Muscle layer of duodenum (tissue), 2 donors: ENCODE results near the gene ZNF816.
"Not testable (repeated sequence)": the region's sequence is repeated elsewhere in the genome, so short reads cannot be mapped to it uniquely, and the experiment has no call there.

Source experiments
- H3K27ac ChIP-seq: one replicate; pipeline ENCODE4 v1.7.0; 2013; ENCODE audit warnings: mild to moderate bottlenecking, low read length
- H3K27me3 ChIP-seq: one replicate; pipeline ENCODE4 v1.7.0; 2013; ENCODE audit warnings: low read depth, mild to moderate bottlenecking, control low read depth, low read length
- H3K36me3 ChIP-seq, 2 donors: one replicate each; pipeline ENCODE4 v1.7.0; 2013; ENCODE audit warnings: low read length in 2 of 2, control low read depth in 1 of 2, mild to moderate bottlenecking in 1 of 2; ENCODE audit not compliant: insufficient read depth in 2 of 2, control insufficient read depth in 1 of 2
- H3K4me1 ChIP-seq, 2 donors: one replicate each; pipeline ENCODE4 v1.7.0; 2013; ENCODE audit warnings: low read length in 2 of 2, mild to moderate bottlenecking in 2 of 2, control low read depth in 1 of 2, moderate library complexity in 1 of 2; ENCODE audit not compliant: insufficient read depth in 2 of 2, control insufficient read depth in 1 of 2
- H3K4me3 ChIP-seq, 2 donors: one replicate each; pipeline ENCODE4 v1.7.0; 2013; ENCODE audit warnings: low read length in 2 of 2, low read depth in 1 of 2, mild to moderate bottlenecking in 1 of 2
- H3K9me3 ChIP-seq, 2 donors: one replicate each; pipeline ENCODE4 v1.7.0; 2013; ENCODE audit warnings: low read length in 2 of 2, control low read depth in 1 of 2, mild to moderate bottlenecking in 1 of 2; ENCODE audit not compliant: control insufficient read depth in 1 of 2
- donor health status: healthy.

ZNF816 gene

DNA sequence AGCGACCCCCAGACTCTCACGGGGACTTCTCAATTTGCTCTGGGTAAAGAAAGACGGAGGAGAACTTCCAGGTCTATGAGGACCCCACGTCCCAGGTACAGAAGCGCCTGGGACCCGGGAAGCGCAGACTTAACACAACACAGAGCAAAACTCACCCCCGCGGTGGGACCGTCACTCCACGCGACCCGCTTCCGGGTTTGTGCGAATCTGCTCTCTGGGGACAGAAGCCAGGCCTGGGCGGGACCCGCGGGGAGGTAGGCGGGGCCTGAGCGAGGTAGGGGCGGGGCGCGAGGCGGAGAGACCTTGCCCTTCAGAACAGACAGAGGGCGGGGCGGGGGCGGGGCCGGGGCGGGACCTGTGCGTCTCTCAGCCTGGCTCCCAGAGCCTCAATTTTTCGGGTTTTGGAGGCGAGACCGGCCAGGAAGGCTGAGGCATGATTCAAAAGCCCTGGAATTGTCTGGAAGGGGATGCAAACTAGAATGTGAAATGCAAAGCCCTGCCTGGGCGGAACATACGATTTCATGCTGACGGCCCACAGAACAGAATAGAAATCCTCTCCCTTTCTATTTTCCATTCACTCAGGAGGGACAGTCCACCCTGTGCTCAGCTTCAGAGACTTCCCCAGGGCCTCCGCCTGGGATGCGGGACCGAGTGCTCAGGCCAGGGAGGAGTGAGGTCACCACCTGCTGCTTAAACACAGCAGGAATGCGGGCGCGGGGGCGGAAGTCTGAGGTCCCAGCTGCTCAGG lies 20.1 kb downstream of the ZNF816 start:
- Histone ChIP-seq H3K9me3 (peaks cover 0 to 3% of the 10 kb centered on the region in 2 donors), H3K4me3 (peak overlapping the region; percentile 69 to 81), H3K4me1 (peaks cover 0 to 8% of the 10 kb centered on the region in 2 donors), H3K27ac (peak overlapping the region; percentile 84), H3K27me3 (no peaks in the 10 kb centered on the region), H3K36me3 (no peaks in the 10 kb centered on the region)

DNA sequence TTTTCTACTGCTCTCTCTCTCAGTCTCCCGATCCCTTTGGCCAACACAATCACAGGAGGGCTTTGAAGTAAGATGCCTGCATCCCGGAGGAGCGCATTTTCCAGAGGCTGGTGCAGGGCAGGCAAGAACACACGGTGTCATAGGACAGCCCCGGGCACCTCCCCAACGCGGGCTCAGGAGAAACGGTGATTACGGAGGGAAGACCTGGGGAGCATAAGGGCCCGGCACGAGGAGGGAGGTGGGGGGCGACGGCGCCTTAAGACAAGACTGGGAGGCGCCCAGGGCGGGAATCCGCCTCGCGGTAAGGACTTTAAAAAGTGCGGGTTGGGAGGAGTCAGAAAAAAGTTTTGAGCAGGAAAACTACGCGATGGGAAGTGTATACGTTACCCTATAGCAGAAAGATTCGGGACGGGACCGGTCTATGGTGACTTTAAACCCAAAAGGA lies 20.7 kb downstream of the ZNF816 start:
- Histone ChIP-seq H3K27ac (peak overlapping the region; percentile 84), H3K27me3 (no peaks in the 10 kb centered on the region), H3K36me3 (no peaks in the 10 kb centered on the region), H3K4me1 (peaks cover 0 to 8% of the 10 kb centered on the region in 2 donors), H3K9me3 (peaks cover 0 to 3% of the 10 kb centered on the region in 2 donors), H3K4me3 (peak overlapping the region; percentile 69 to 81)

GRCh38 chr19:52941523-52941922 lies 21.2 kb downstream of the ZNF816 start:
- peak overlapping the region; percentile 69 to 81 for H3K4me3 ChIP-seq
- H3K27me3 ChIP-seq, H3K36me3 ChIP-seq, H3K9me3 ChIP-seq, H3K4me1 ChIP-seq, H3K27ac ChIP-seq: not testable (repeated sequence)

DNA sequence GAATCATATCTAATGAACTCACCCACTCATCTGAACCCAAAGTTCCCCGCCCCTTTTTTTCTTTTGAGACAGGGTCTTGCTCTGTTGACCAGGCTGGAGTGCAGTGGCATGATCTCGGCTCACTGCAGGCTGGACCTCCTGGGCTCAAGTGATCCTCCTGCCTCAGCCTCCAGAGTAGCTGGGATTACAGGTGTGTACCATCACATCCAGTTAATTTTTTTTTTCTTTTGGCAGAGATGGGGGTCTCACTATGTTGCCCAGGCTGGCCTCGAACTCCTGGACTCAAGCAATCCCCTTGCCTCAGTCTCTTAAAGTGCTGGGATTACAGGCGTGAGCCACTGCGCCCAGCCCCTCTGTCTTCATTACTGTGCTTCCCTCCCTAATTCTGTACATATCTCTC lies 21.8 kb downstream of the ZNF816 start:
- not testable (repeated sequence) for H3K4me3 ChIP-seq, H3K4me1 ChIP-seq, H3K27ac ChIP-seq, H3K27me3 ChIP-seq, H3K9me3 ChIP-seq, H3K36me3 ChIP-seq

DNA sequence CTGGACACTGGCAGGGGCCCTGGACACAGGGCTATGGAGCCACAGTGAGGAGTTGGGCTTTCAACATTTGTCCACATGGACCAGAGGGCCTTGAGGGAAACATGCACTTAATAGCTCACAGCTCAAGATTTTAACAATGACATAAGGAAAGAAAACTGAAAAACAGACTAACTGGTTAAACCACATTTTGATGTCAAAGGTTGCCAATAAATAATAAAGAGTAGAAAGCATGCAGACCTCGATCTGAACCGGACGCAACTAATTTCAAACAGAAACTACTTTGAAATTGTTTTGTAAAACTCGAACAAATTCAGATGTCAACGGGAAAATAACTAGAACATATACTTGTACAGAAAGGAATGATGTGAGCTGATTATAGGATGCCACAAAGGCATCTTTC lies 23.9 kb downstream of the ZNF816 start:
- Histone ChIP-seq H3K4me1 (peaks cover 0 to 8% of the 10 kb centered on the region in 2 donors), H3K36me3 (no peaks in the 10 kb centered on the region), H3K4me3 (no peak overlapping the region), H3K27me3 (no peaks in the 10 kb centered on the region), H3K9me3 (no peaks in the 10 kb centered on the region), H3K27ac (no peak overlapping the region)

DNA sequence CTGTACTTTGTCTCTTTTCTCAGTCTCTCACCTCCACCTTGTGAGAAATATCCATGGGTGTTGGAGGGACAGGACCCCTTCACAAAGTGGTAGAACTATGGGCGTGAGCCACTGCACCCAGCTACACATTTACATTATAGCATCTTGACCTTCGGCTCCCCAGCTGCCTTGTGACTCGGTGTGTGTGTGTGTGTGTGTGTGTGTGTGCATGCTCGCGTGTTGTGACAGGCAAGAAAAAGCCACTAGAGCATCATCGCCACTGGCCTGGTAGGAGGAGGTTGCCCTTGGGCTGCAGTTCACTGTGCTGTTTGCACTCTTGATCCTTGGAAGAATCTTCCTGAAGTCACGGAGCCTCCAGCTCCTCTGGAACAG lies 25.7 kb downstream of the ZNF816 start:
- peaks cover 0 to 6% of the 10 kb centered on the region in 2 donors for H3K4me1 ChIP-seq
- no peaks in the 10 kb centered on the region for H3K27me3 ChIP-seq
- H3K27ac ChIP-seq, result no peak overlapping the region
- no peaks in the 10 kb centered on the region for H3K9me3 ChIP-seq
- no peak overlapping the region for H3K4me3 ChIP-seq
- no peaks in the 10 kb centered on the region for H3K36me3 ChIP-seq

DNA sequence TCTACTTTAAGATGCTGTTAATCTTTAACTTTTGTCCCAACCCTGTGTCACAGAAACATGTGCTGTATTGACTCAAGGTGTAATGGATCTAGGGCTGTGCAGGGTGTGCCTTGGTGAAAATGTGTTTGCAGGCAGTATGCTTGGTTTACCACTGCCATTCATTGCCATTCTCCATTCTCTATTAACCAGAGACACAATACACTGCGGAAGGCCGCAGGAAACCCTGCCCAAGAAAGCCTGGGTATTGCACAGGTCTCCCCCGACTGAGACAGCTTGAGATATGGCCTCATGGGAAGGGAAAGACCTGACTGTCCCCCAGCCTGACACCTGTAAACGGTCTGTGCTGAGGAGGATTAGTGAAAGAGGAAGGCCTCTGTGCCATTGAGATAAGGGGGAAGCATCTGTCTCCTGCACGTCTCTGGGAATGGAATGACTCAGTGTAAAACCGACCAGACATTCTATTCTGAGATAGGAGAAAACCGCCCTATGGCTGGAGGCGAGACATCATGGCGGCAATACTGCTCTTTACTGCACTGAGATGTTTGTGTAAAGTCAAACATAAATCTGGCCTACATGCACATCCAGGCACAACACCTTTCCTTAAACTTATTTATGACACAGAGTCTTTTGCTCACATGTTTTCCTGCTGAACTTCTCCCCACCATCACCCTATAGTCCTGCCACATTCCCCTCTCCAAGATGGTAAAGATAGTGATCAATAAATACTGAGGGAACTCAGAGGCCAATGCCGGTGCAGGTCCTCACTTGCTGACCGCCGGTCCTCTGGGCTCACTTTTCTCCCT lies 26.3 kb downstream of the ZNF816 start:
- no peaks in the 10 kb centered on the region for H3K9me3 ChIP-seq
- H3K4me1 ChIP-seq, result peaks cover 0 to under 1% of the 10 kb centered on the region in 2 donors
- no peak overlapping the region for H3K4me3 ChIP-seq
- H3K27ac ChIP-seq, result no peak overlapping the region
- H3K36me3 ChIP-seq, result no peaks in the 10 kb centered on the region
- H3K27me3 ChIP-seq, result no peaks in the 10 kb centered on the region

GRCh38 chr19:52935434-52935833 lies 27.2 kb downstream of the ZNF816 start:
- Histone ChIP-seq H3K9me3 (no peaks in the 10 kb centered on the region), H3K27me3 (no peaks in the 10 kb centered on the region), H3K4me3 (no peak overlapping the region), H3K36me3 (no peaks in the 10 kb centered on the region), H3K4me1 (no peaks in the 10 kb centered on the region), H3K27ac (no peak overlapping the region)

DNA sequence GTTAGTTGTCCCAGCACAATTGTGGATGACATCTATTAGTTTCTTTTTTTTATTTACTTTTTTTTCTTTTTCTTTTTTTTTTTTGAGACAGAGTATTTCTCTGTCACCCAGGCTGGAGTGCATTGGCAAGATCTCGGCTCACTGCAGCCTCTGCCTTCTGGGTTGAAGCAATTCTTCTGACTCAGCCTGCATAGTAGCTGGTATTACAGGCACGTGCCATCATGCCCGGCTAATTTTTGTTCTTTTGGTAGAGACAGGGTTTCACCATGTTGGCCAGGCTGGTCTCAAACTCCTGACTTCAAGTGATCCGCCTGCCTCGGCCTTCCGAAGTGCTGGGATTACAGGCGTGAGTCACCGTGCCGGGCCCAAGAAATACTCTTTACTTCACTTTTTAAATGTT lies 38.0 kb downstream of the ZNF816 start:
- H3K27ac ChIP-seq, H3K9me3 ChIP-seq, H3K27me3 ChIP-seq, H3K36me3 ChIP-seq, H3K4me3 ChIP-seq: not testable (repeated sequence)
- H3K4me1 ChIP-seq, result peaks cover 4 to 14% of the 10 kb centered on the region in 2 donors

DNA sequence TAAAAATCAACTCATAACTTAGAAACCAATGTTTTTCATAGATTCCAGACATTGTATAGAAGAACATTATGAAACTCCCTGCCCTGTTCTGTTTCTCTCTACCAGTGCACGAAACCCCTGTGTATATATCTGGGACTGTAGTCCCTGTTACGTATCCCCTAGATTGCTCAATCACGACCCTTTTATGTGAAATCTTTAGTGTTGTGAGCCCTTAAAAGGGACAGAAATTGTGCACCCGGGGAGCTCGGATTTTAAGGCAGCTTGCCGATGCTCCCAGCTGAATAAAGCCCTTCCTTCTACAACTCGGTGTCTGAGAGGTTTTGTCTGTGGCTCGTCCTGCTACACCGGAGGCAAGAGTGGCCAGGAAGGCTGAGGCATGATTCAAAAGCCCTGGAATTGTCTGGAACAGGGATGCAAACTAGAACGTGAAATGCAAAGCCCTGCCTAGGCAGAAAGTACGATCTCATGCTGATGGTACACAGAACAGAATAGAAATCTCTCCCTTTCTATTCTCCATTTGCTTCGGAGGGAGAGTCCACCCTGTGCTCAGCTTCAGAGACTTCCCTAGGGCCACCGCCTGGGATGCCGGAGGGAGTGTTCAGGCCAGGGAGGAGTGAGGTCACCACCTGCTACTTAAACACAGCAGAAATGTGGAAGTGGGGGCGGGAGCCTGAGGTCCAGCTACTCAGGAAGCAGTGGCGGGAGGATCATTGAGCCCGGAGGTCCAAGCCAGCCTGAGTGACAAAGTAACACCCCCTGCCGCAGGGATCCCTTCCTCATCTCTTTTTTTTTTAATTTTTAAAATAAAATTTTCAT lies 38.7 kb downstream of the ZNF816 start:
- Histone ChIP-seq H3K27me3 (no peaks in the 10 kb centered on the region), H3K4me3 (peak overlapping the region; percentile 78 to 87), H3K36me3 (peaks cover 0 to 4% of the 10 kb centered on the region in 2 donors), H3K9me3 (no peaks in the 10 kb centered on the region), H3K4me1 (peaks cover 4 to 14% of the 10 kb centered on the region in 2 donors), H3K27ac (no peak overlapping the region)
